ENCODE data around the gene KCTD5. TPM values are rescaled to one million over a fixed set of nuclear protein-coding genes. Genes with fewer than 3 reads are reported as not detected.

KCTD5 gene
- total RNA-seq, 1 donor from 2014 or later: 25.2 TPM

GRCh38 chr16:2752850-2753732, 70.8 kb downstream of the KCTD5 start:
- DNase-seq: peak; percentile 81

- DNase-seq: peak; percentile 33
Measured at GRCh38 chr16:2753733-2754020, 71.4 kb downstream of the KCTD5 start.

DNA sequence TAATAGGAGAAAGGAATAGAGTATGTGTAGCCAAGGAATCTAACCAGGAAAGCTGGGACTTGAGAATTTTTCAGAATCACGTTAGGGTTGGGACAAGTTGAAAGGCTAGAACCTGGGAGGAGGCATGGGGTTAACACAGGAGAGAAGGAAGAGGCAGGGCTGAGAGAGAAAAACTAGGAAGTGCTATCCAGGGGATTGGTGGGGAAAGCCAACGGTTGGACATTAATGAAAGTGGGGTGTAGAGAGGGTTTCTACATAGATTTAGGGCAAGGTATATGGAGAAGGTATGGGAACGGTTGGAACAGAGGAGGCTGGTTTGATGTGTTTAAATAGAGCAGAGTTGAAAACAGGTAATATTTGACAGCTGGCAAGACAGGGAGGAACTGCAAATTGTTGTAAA, 72.8 kb downstream of the KCTD5 start:
- no peak for DNase-seq

DNA sequence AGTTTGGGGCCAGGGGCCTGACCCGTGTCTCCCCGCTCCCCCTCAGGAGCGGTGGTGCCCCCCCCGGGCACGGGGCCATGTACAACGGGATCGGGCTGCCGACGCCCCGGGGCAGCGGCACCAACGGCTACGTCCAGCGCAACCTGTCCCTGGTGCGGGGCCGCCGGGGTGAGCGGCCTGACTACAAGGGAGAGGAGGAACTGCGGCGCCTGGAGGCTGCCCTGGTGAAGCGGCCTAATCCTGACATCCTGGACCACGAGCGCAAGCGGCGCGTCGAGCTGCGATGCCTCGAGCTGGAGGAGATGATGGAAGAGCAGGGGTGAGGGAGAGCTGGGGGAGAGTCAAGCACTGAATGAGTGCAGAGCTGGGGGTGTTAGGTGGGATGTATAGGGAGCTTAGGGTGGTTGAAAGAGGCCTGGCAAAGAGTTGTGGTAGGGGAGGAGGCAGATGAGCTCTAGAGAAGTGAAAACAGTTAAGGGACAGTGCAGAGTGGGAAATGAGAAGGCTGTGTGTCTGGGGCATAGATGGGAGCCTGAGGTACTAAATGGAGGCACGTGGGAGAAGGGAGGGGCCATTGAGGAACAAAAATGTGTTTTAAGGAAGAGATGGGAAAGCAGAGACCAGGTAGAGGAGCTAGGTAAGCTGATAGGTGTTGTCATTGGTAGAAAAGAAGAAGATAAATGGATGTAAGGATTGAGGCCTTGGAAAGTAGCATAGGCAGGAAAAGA, 74.1 kb downstream of the KCTD5 start:
- no peak for DNase-seq

GRCh38 chr16:2757344-2757743, 75.0 kb downstream of the KCTD5 start:
- DNase-seq: no peak

Other genes starting within 250 kb of the KCTD5 start
- gene TEDC2, start 222.4 kb upstream of the KCTD5 start, total RNA-seq: 6.3 and 7.0 TPM in 2 replicates
- not detected in 2 replicates for gene NTN3, start 211.2 kb upstream of the KCTD5 start, total RNA-seq
- gene TBC1D24, start 207.4 kb upstream of the KCTD5 start, total RNA-seq: 15.3 and 18.1 TPM in 2 replicates
- 8.2 and 14.9 TPM in 2 replicates for gene ATP6V0C, start 168.6 kb upstream of the KCTD5 start, total RNA-seq
- 37.6 and 59.2 TPM in 2 replicates for gene AMDHD2, start 162.2 kb upstream of the KCTD5 start, total RNA-seq
- not detected in 2 replicates for gene CEMP1, start 151.1 kb upstream of the KCTD5 start, total RNA-seq
- gene PDPK1, start 144.5 kb upstream of the KCTD5 start, total RNA-seq: 17.9 and 25.9 TPM in 2 replicates
- gene PRSS27, start 37.7 kb downstream of the KCTD5 start, total RNA-seq: 0.09 and 0.51 TPM in 2 replicates
- gene SRRM2, start 70.1 kb downstream of the KCTD5 start, total RNA-seq: 59.5 and 66.2 TPM in 2 replicates
- gene ELOB, start 94.8 kb downstream of the KCTD5 start, total RNA-seq: 132 and 314 TPM in 2 replicates
- not detected in 2 replicates for gene PRSS33, start 105.0 kb downstream of the KCTD5 start, total RNA-seq
- not detected in 2 replicates for gene PRSS41, start 115.9 kb downstream of the KCTD5 start, total RNA-seq
- 1.0 and 2.1 TPM in 2 replicates for gene PRSS21, start 134.7 kb downstream of the KCTD5 start, total RNA-seq
- 0.19 and 0.68 TPM in 2 replicates for gene ZG16B, start 147.8 kb downstream of the KCTD5 start, total RNA-seq
- gene PRSS22, start 175.6 kb downstream of the KCTD5 start, total RNA-seq: not detected in 2 replicates
- 36.0 and 72.2 TPM in 2 replicates for gene FLYWCH2, start 200.7 kb downstream of the KCTD5 start, total RNA-seq
- 39.5 and 41.0 TPM in 2 replicates for gene FLYWCH1, start 229.4 kb downstream of the KCTD5 start, total RNA-seq